K562 (cell line): ENCODE data around the gene GUK1. TPM values are rescaled to one million over a fixed set of nuclear protein-coding genes. Genes with fewer than 3 reads are reported as not detected.
A peak's percentile ranks its signal among the peaks of the same experiment; 100 is the strongest.

ENCODE experiments used
- ASH1L ChIP-seq: fragments of 450-650 bp; IDR thresholded peaks from 2 replicates; pipeline ENCODE4 v1.6.1; 2018; ENCODE audit warnings: borderline replicate concordance, mild to moderate bottlenecking, low read depth; ENCODE audit not compliant: partially characterized antibody
- BCL6 ChIP-seq: fragments of 250-450 bp; sonication (Bioruptor Pico); IDR thresholded peaks from 2 replicates; pipeline ENCODE4 v1.4.0; 2020
- CCNT2 ChIP-seq: IDR thresholded peaks from 2 replicates; pipeline ENCODE4 v1.6.1; 2011; ENCODE audit warnings: borderline replicate concordance, low read depth, mild to moderate bottlenecking, moderate library complexity, mixed read lengths, low read length; ENCODE audit not compliant: insufficient read length; ENCODE audit errors: extremely low read depth
- FOXJ2 ChIP-seq: fragments of 200-800 bp; sonication (Bioruptor generic); IDR thresholded peaks from 2 replicates; pipeline ENCODE4 v1.6.1; 2016; ENCODE audit warnings: missing genetic modification characterization, missing compliant biosample characterization
- FUS ChIP-seq: fragments of 200-400 bp; formaldehyde crosslinking; optimal IDR thresholded peaks from 2 replicates; pipeline ENCODE3; 2017; ENCODE audit warnings: low read depth, low read length
- HBP1 ChIP-seq: fragments of 450-650 bp; formaldehyde crosslinking; IDR thresholded peaks from 2 replicates; pipeline ENCODE4 v1.4.0; 2022; ENCODE audit warnings: missing genetic modification characterization
- KLF6 ChIP-seq: fragments of 250-450 bp; sonication (Bioruptor Pico); IDR thresholded peaks from 2 replicates; pipeline ENCODE4 v1.4.0; 2020; ENCODE audit warnings: mild to moderate bottlenecking, moderate library complexity, borderline replicate concordance
- LEF1 ChIP-seq: fragments of 450-650 bp; IDR thresholded peaks from 2 replicates; pipeline ENCODE4 v1.6.1; 2016; ENCODE audit warnings: mild to moderate bottlenecking
- NBN ChIP-seq: fragments of 450-650 bp; IDR thresholded peaks from 2 replicates; pipeline ENCODE4 v1.6.1; 2016; ENCODE audit warnings: low read depth, mild to moderate bottlenecking
- PKNOX1 ChIP-seq: fragments of 450-650 bp; IDR thresholded peaks from 2 replicates; pipeline ENCODE4 v1.6.1; 2016
- POLR2AphosphoS5 ChIP-seq: IDR thresholded peaks from 2 replicates; pipeline ENCODE4 v1.6.1; 2011; ENCODE audit warnings: mild to moderate bottlenecking, low read depth, low read length, moderate library complexity; ENCODE audit not compliant: control insufficient read depth, insufficient read depth
- PRDM10 ChIP-seq: fragments of 450-650 bp; IDR thresholded peaks from 2 replicates; pipeline ENCODE4 v1.6.1; 2018; ENCODE audit not compliant: partially characterized antibody
- SMARCB1 ChIP-seq: IDR thresholded peaks from 2 replicates; pipeline ENCODE4 v1.6.1; 2011; ENCODE audit warnings: improper control_type of control experiment, low read depth; ENCODE audit not compliant: insufficient read length
- TAL1 ChIP-seq: fragments of 450-650 bp; IDR thresholded peaks from 2 replicates; pipeline ENCODE4 v1.6.1; 2016; ENCODE audit warnings: mild to moderate bottlenecking
- XRCC5 ChIP-seq: fragments of 200-400 bp; formaldehyde crosslinking; IDR thresholded peaks from 2 replicates; pipeline ENCODE4 v1.6.1; 2017; ENCODE audit warnings: low read depth, mild to moderate bottlenecking, low read length
- ZFP1 ChIP-seq: fragments of 450-650 bp; formaldehyde crosslinking; IDR thresholded peaks from 2 replicates; pipeline ENCODE4 v1.4.0; 2020; ENCODE audit warnings: mild to moderate bottlenecking, mixed read lengths
- ZNF384 ChIP-seq: IDR thresholded peaks from 2 replicates; pipeline ENCODE4 v1.6.1; 2012; ENCODE audit warnings: low read depth, low read length, improper control_type of control experiment
- ZNF449 ChIP-seq: fragments of 250-450 bp; sonication (Bioruptor Pico); IDR thresholded peaks from 2 replicates; pipeline ENCODE4 v1.8.0; 2022; ENCODE audit warnings: moderate library complexity, mild to moderate bottlenecking, inconsistent platforms
- ZNF76 ChIP-seq: fragments of 250-450 bp; sonication (Bioruptor Pico); IDR thresholded peaks from 2 replicates; pipeline ENCODE4 v1.4.0; 2020; ENCODE audit warnings: mild to moderate bottlenecking, moderate library complexity, borderline replicate concordance
- polyA plus RNA-seq, 8 experiments: library from polyadenylated mRNA; depleted of rRNA in 4 of 8; stranded (reverse) in 5 of 8; unstranded in 3 of 8; fragments of >200 nt; fragmentation: Nextera tagmentation in 2 of 8; fragmentation: Illumina TruSeq in 1 of 8; extraction: Ambion mirVana in 2 of 8; extraction: Trizol in 1 of 8; gene quantifications; 2 replicates each; pipeline versions ENCODE4 v1.2.1 to v1.2.3, GENCODE V29; 2011 to 2014; ENCODE audit warnings: inconsistent platforms in 1 of 8, missing spikeins in 1 of 8
- total RNA-seq, 7 experiments: library from RNA; depleted of rRNA in 6 of 7; stranded (reverse); fragments of >200 nt in 6 of 7; fragmentation: Illumina TruSeq in 2 of 7; extraction: Trizol in 2 of 7; gene quantifications; 2 replicates each; pipeline versions ENCODE4 v1.2.1 to v1.2.3, GENCODE V29; 2011 to 2021; ENCODE audit warnings: low replicate concordance in 1 of 7

The GUK1 gene
- total and polyA plus RNA-seq, 9 of the 15 experiments (the other 6 are each of a cell fraction or from before 2014, with no cell fraction given), result 7.0 to 331 (median 132) TPM

GRCh38 chr1:228139406-228139930, 611 bp upstream of the GUK1 start (continued):
- no peak for TF ChIP-seq FUS
- no peak for TF ChIP-seq BCL6
- TF ChIP-seq FOXJ2 (tag), result no peak
- TF ChIP-seq CCNT2, result no peak
- TF ChIP-seq ZNF384, result no peak
- no peak for TF ChIP-seq ZNF449 (CRISPR knock-in tag)
- no peak for TF ChIP-seq SMARCB1
- no peak for TF ChIP-seq PKNOX1
- 0 out of 2 replicates have a peak, but pooled peaks have one; percentile 31 for TF ChIP-seq ZNF76
- TF ChIP-seq ZFP1 (CRISPR knock-in tag), result no peak
- peak; percentile 29 for TF ChIP-seq PRDM10
- no peak for TF ChIP-seq XRCC5
- no peak for TF ChIP-seq TAL1
- TF ChIP-seq ASH1L, result no peak
- peak; percentile 86 for TF ChIP-seq POLR2AphosphoS5
- peak; percentile 45; the same call in 1 of the 2 replicates for TF ChIP-seq HBP1 (CRISPR knock-in tag)
- 0 out of 2 replicates have a peak, but pooled peaks have one; percentile 23 for TF ChIP-seq LEF1
- TF ChIP-seq KLF6 (CRISPR knock-in tag), result 0 out of 2 replicates have a peak, but pooled peaks have one; percentile 10
- TF ChIP-seq NBN, result no peak
